ENCODE measurements around the gene INVS.
A peak's percentile ranks its signal among the peaks of the same experiment; 100 is the strongest.

INVS gene

DNA sequence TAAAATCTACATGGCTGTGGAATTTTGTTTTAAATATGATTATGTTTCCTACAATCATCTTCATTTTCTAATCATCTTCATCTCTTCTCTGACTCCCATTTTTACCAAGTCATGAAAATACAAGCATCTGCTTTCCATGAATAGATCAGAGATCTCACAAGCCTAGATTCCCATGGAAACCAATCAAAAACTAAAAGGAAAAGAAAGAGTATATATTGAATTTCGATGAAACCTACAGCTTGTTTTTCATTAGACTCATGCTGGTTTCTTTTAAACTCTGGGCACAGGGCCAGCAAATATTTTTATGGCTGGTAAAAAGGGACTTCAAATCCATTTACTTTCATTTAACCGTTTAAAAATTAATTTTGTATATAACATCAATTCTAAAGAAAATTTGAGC lies 51.2 kb downstream of the INVS start:
- no peak overlapping the region for H3K4me2 ChIP-seq

DNA sequence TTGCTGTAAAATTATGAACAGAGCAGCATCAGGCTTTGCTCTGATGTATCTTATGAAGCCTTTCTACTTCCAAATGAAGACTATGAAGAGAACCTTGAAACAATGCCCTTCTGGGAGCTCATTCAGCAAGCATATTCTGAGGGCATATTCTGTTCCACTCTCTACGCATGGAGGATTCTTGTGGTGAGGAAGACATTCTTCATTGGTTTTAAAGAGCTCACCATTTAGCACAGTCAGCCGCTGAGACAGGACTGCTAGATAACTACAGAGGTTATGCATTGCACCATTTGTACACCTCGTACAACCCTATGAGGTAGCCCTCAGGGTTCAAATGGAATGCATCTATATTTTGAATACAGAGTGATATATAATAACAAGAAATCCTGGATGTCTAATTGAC lies 61.0 kb downstream of the INVS start:
- Histone ChIP-seq H3K9ac (no peak overlapping the region), H3K27me3 (no peaks in the 10 kb centered on the region), H3K4me1 (peaks cover 0 to 11% (median 3%) of the 10 kb centered on the region in 10 experiments; a peak in 9 of 20 replicates), H3K9me3 (replicated peaks in 1 of 11) (no peaks in the 10 kb centered on the region), H3K27ac (no peak overlapping the region), H3K4me3 (no peak overlapping the region), H3K4me2 (peak overlapping the region in 6 of 11 experiments; percentile 6 to 36 (median 18); a peak in 7 of 22 replicates), H3K36me3 (peaks cover 0 to 33% (median 4%) of the 10 kb centered on the region in 11 experiments; a peak in 4 of 22 replicates), H4K20me1 (no peaks in the 10 kb centered on the region)
- no peak for TF ChIP-seq Cebpa-rat (IDR thresholded peaks at IDR 0.05)

More for the DNA sequence above, 51.2 kb downstream of the INVS start:
- TF ChIP-seq Cebpa-rat (IDR thresholded peaks at IDR 0.05) = no peak
- Histone ChIP-seq H3K9ac (no peak overlapping the region), H3K27ac (no peak overlapping the region), H3K9me3 (replicated peaks in 1 of 11) (no peaks in the 10 kb centered on the region), H3K36me3 (peaks cover 0 to 8% (median 0%) of the 10 kb centered on the region in 11 experiments; a peak in 1 of 22 replicates), H3K27me3 (no peaks in the 10 kb centered on the region), H3K4me3 (no peak overlapping the region), H3K4me1 (no peaks in the 10 kb centered on the region; a peak in 1 of 20 replicates), H4K20me1 (no peaks in the 10 kb centered on the region)

DNA sequence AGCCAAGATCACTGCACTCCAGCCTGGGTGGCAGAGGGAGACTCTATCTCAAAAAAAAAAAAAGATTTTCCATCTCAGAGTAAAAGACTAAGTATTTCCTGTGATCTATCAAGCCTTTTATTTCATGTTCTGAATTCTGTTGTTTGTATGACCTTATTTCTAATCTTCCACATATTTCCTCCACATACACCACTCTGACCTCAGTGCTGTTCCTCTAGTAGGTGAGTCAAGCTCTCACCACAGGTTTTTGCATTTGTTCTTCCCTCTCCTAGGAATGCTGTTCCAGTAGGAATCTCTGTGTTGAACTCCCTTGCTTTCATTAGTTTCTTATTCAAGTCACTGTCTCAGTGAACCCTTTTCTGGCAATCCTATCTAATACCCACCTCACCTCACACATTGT lies 68.1 kb downstream of the INVS start:
- no peak for TF ChIP-seq Cebpa-rat (IDR thresholded peaks at IDR 0.05)

DNA sequence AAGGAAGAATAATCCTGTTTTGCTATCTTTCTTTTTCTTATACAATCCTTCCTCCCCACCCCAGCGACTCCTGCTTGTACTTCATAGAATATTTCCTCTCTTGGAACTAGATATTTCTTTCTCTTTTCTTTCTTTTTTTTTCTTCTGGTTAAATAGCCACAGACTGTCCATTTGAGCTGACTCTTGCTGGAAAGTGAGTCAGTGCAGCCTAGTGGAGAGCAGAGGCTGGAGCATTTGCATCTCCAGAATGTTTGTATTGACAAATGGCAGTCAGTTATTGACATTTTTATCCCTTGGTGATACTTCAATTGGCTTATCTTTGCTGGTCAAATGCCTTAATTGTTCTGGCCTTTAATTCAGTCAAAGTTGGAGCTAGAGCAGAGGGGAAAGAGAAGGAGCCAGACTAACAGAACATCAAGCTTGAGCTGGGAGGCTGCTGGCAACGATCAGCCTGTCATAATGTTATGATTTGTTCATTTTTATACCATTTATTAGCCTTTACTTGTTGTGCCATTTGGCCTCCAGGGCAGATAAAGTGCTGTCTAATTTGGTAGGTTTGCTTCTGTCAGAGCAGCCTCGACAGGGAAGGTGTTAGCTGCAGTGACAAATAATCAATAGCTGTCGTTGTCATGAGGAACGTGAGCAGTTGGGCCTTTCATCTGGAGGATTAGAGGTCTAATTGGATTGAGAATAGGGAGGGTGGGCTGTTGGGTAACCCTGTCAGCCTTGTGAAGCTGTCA lies 69.0 kb downstream of the INVS start:
- H3K9ac ChIP-seq = no peak overlapping the region
- H3K27me3 ChIP-seq = no peaks in the 10 kb centered on the region
- H3K4me2 ChIP-seq = no peak overlapping the region
- peaks cover 5 to 11% (median 8%) of the 10 kb centered on the region in 11 experiments for H3K9me3 ChIP-seq (replicated peaks in 1 of 11)
- no peak overlapping the region for H3K4me3 ChIP-seq
- peaks cover 8 to 34% (median 15%) of the 10 kb centered on the region in 11 experiments; a peak in 21 of 22 replicates for H3K36me3 ChIP-seq
- no peaks in the 10 kb centered on the region for H4K20me1 ChIP-seq
- TF ChIP-seq Cebpa-rat (IDR thresholded peaks at IDR 0.05) = no peak
- no peak overlapping the region for H3K27ac ChIP-seq
- no peaks in the 10 kb centered on the region for H3K4me1 ChIP-seq

More for the DNA sequence above, 68.1 kb downstream of the INVS start:
- Histone ChIP-seq H3K9me3 (replicated peaks in 1 of 11) (peaks cover 0 to 2% (median 0%) of the 10 kb centered on the region in 11 experiments; a peak in 3 of 22 replicates), H3K4me1 (no peaks in the 10 kb centered on the region), H3K9ac (no peak overlapping the region), H3K36me3 (peaks cover 0 to 25% (median 8%) of the 10 kb centered on the region in 11 experiments; a peak in 11 of 22 replicates), H3K4me2 (no peak overlapping the region), H3K27ac (no peak overlapping the region), H3K4me3 (no peak overlapping the region), H3K27me3 (no peaks in the 10 kb centered on the region), H4K20me1 (no peaks in the 10 kb centered on the region)

DNA sequence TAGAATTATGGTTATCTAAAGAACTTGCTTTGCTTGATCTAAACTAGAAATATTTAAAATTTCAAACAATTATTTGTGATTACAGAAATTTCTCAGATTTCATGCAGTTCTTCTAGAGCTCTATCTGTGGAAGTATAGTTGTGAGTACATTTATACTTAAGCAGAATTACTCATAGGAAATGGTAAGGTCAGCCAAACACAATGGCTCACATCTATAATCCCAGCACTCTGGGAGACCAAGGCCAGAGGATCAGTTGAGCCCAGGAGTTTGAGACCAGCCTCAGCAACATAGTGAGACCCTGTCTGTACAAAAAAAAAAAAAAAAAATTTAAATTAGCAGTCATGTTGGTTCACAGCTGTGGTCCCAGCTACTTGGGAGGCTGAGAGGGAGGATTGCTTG lies 71.0 kb downstream of the INVS start:
- peaks cover 20 to 53% (median 31%) of the 10 kb centered on the region in 11 experiments for H3K36me3 ChIP-seq
- H3K4me2 ChIP-seq = no peak overlapping the region
- H3K9me3 ChIP-seq (replicated peaks in 1 of 11) = peaks cover 19 to 28% (median 26%) of the 10 kb centered on the region in 11 experiments
- H3K4me3 ChIP-seq = no peak overlapping the region
- H3K27ac ChIP-seq = no peak overlapping the region
- H4K20me1 ChIP-seq = no peaks in the 10 kb centered on the region
- no peak overlapping the region for H3K9ac ChIP-seq
- no peaks in the 10 kb centered on the region for H3K27me3 ChIP-seq
- TF ChIP-seq Cebpa-rat (IDR thresholded peaks at IDR 0.05) = no peak
- no peaks in the 10 kb centered on the region for H3K4me1 ChIP-seq

DNA sequence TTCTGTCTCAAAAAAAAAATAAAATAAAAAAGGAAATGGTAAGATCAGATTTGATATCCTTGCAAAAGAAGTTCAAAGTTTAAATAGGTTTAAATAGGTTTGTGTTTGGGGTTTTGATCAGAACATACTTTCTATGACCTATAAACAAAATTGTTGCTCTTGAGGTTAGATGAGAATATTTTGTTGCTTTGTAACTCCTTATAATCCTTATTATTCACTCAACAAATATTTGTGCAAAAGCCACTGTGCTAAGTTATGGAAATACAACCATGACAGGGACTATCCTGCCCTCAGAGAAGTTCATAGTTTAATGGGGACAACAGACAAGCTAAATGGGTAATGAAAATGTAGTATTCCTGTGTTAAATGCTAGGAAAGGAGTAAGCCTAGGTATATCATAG lies 71.5 kb downstream of the INVS start:
- Histone ChIP-seq H3K4me2 (no peak overlapping the region), H3K27ac (no peak overlapping the region), H3K4me1 (no peaks in the 10 kb centered on the region), H3K27me3 (no peaks in the 10 kb centered on the region), H3K9me3 (replicated peaks in 1 of 11) (peaks cover 23 to 33% (median 30%) of the 10 kb centered on the region in 11 experiments), H4K20me1 (no peaks in the 10 kb centered on the region), H3K9ac (no peak overlapping the region), H3K4me3 (no peak overlapping the region), H3K36me3 (peaks cover 23 to 58% (median 36%) of the 10 kb centered on the region in 11 experiments)
- TF ChIP-seq Cebpa-rat (IDR thresholded peaks at IDR 0.05) = no peak

DNA sequence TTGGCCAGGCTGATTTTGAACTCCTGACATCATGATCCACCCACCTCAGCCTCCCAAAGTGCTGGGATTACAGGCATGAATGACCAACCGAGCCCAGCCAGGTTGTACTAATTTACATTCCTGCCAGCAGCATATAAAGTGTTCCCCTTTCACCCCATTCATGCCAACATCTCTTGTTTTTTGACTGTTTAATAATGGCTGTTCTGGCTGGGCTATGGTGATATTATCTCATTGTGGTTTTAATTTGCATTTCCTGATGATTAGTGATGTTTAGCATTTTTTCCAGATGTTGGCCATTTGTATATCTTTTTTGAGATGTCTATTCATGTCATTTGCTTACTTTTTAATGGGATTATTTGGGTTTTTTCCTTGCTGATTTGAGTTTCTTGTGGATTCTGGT lies 87.3 kb downstream of the INVS start:
- H3K9me3 ChIP-seq (replicated peaks in 1 of 11) = peaks cover 30 to 54% (median 46%) of the 10 kb centered on the region in 11 experiments
- H3K4me2 ChIP-seq = no peak overlapping the region
- no peaks in the 10 kb centered on the region for H3K4me1 ChIP-seq
- no peaks in the 10 kb centered on the region for H4K20me1 ChIP-seq
- TF ChIP-seq Cebpa-rat (IDR thresholded peaks at IDR 0.05) = no peak
- H3K9ac ChIP-seq = no peak overlapping the region
- no peak overlapping the region for H3K4me3 ChIP-seq
- peaks cover 13 to 29% (median 18%) of the 10 kb centered on the region in 11 experiments; a peak in 21 of 22 replicates for H3K36me3 ChIP-seq
- H3K27me3 ChIP-seq = no peaks in the 10 kb centered on the region
- H3K27ac ChIP-seq = no peak overlapping the region

DNA sequence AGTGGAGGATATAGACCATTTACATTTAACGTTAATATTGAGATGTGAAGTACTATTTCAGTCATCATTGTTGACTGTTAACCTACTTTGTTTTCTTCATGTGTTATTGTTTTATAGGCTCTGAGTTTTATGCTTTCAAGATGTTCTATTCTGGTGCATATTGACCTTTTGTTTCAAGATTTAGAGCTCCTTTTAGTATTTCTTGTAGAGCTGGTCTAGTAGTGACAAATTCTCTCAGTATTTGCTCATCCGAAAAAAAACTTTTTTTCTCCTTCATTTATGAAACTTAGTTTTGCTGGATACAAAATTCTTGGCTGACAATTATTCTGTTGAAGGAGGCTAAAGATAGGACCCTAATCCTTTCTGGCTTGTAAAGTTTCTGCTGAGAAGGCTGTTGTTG lies 91.3 kb downstream of the INVS start:
- Histone ChIP-seq H3K4me3 (no peak overlapping the region), H4K20me1 (no peaks in the 10 kb centered on the region), H3K4me2 (no peak overlapping the region), H3K9me3 (replicated peaks in 1 of 11) (peaks cover 46 to 69% (median 59%) of the 10 kb centered on the region in 11 experiments), H3K9ac (no peak overlapping the region), H3K36me3 (peaks cover 25 to 58% (median 42%) of the 10 kb centered on the region in 11 experiments), H3K4me1 (no peaks in the 10 kb centered on the region), H3K27ac (no peak overlapping the region), H3K27me3 (no peaks in the 10 kb centered on the region)
- no peak for TF ChIP-seq Cebpa-rat (IDR thresholded peaks at IDR 0.05)

DNA sequence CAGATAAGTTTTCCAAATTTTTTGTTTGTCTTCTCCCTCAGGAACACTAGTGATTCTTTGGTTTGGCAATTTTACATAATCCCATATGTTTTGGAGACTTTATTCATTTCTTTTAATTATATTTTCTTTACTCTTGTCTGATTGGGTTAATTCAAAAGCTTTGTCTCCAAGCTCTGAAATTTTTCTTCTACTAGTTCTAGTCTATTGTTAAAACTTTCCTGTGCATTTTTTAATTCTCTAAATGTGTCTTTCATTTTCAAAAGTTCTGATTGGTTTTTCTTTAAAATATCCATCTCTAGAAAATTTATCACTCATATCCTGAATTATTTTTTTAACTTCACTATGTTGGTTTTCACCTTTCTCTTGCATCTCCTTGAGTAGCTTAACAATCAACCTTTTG lies 92.2 kb downstream of the INVS start:
- Histone ChIP-seq H3K9ac (no peak overlapping the region), H3K36me3 (peaks cover 25 to 61% (median 43%) of the 10 kb centered on the region in 11 experiments), H4K20me1 (no peaks in the 10 kb centered on the region), H3K27me3 (no peaks in the 10 kb centered on the region), H3K9me3 (replicated peaks in 1 of 11) (peaks cover 46 to 67% (median 59%) of the 10 kb centered on the region in 11 experiments), H3K27ac (no peak overlapping the region), H3K4me1 (no peaks in the 10 kb centered on the region), H3K4me2 (no peak overlapping the region), H3K4me3 (no peak overlapping the region)
- no peak for TF ChIP-seq Cebpa-rat (IDR thresholded peaks at IDR 0.05)

All from BLaER1 treated with 17β-estradiol and CSF1 and Interleukin-3, amounts not matched to agents 10 nM and 100 nM (cell line).